NCI-H345 treated with DMSO at 0.1 percent for 48 hours (cell line): Measurements from ENCODE around the gene CLCF1.

Experiments used
- DNase-seq: peaks from one replicate; lab custom pipeline; 2025; ENCODE audit not compliant: unreplicated experiment; lab: John Stamatoyannopoulos, UW

Gene CLCF1

DNA sequence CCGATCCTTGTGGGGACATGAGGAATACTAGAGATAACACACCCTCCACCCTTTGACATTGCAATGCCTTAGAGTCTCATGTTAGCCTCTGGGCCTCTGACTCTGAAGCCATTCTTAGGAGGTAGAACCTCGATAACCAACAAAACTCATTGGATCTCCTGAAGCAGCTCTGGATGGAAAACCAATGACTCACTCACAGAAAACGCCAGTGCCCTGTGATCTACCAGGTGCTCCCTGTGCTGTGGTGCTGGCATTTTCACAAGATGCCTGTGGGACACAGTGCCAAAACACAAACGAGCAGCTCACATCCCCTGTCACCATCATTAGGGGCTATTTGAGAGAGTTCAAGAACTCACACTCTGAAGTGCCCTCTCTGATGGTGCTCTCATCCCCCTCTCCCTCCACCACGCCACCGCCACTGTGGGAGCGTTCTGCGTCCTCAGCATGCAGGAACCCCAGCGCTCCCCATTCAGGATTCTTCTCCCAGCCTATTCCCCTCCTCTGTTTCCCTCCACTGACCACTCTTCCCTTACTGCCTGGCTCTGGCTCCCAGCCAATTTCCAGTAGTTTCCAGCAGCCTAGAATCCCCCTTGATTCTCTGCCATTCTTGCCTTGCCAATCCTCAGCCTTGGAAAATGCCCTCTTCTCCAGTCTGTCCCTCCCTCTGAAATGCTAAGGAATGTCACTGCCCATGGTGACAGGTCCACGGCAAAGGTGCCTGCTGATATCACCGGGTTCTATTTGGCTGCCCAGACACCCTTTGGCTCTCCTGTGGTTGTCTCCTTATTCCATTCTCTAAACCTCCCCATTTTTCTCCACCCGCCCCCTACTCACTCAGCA, 15.3 kb downstream of the CLCF1 start:
- DNase-seq: no peak

DNA sequence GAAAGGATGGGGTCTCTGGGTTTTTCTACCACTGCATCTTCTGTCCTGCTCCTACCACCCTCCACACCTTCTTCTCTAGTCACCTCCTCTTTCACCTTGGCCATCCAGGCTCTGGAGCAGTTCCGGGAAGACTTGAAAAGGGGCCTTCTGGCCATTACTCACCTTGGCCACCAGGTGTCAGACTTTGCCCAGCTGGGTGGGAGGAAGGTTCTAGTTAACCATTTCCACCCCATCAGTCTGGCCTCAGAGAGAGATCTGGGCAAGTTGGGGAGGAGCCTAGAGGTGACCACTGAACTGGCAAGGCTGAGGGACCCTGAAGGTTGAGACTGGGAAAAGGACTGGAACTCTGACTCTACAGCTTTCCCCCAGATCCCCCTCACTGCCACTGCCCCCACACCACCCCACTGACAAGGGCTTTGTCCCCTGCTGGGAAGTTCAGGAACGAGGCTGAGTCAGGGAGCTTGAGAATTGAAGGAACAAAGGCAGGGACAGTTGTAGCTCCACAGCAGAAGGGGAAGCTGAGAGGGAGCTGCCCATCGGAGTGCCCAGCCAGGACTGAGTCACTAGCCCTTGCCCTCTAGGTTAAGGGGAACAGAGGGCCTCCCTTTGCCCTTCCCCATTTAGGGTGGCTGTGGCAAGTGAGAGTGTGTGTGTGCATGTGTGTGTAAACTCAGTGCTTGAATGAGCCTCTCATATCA, 16.4 kb downstream of the CLCF1 start:
- DNase-seq: peak; percentile 21

DNA sequence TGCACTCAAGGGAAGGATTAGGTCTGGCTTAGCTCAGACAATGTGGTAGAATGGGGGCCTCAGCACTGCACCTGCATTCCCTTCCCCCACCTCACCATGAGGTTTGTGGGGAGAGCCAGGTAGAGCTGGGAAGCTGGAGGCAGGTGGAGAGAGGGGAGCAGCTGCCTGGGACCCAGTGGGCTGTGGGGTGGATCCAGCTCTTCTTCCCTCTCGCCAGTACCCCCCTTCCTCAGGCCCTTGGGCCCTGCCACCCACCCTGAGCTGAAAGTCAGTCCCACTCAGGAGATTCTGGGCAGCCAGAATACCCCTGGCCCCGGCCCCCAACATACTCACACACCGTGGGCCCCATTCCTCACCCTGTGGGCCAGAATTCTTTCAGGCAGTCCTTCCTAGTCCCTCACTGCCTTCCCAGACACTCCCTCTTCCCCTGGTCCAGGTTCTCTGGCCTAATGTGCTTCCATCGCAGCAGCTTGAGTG, 17.0 kb downstream of the CLCF1 start:
- no peak for DNase-seq

DNA sequence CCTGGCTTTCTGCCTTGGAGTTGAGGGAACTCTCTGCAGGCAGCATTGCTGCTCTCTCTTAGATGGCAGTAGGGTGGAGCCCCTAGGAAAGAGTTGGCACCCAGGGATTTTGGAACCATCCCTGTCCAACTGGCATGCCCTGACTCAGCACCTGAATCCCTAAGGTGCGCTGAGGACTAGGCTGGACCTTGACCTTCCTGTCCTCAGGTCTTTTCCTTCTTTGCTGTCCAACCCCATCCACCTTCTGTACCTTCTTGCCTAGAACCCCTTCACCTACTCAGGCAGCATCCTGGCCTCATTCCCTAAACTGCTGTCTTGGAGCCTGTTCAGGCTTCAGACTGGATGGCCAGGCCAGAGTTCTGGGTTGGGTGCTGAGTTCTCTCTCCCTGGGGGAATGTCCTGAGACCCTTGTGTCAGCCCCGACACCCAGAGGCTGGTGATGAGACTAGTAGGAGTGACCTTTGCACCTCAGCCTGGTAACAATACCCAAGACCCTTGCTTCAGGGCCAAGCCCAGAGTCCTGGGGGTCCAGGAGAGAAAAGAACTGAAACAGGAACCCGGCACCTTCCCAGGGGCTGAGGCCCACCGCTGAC, 17.5 kb downstream of the CLCF1 start:
- DNase-seq: no peak

DNA sequence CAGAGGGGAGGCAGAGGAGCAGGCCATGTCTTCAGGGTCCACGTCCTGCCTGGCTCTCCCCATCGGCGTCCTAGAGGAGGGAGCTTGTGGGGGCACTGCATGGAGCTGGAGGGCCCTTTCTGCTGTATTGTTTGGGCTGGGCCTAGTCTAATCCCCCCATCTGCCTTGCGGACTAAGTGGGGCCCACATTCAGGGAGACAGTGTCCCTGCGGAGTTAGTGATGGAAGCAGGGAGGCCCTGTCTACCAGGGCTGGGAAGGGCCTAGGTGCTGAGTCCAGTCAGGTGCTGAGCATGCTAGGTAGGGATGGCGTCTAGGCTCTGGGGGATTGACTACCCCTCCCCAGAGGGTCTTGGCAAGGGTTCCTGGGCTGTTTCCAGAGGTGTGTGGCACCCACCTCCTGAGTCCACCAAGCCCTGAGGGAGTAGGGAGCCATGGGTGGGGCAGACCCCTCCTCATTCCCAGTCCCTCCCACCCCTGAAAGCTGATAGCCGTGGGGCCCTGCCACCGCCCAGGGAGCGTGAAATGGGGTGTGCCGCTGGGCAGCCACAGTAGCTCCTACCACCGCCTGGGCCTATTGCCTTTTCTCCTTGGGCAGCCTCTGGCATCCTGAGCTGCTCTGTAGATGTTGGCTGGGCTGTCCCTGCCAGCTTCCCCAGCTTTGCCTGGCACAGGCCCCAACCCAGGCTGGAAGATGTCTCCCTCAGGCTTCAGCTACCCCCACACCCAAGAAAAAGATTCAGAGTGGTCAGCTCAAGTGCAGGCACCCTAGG, 18.2 kb downstream of the CLCF1 start:
- DNase-seq: no peak

DNA sequence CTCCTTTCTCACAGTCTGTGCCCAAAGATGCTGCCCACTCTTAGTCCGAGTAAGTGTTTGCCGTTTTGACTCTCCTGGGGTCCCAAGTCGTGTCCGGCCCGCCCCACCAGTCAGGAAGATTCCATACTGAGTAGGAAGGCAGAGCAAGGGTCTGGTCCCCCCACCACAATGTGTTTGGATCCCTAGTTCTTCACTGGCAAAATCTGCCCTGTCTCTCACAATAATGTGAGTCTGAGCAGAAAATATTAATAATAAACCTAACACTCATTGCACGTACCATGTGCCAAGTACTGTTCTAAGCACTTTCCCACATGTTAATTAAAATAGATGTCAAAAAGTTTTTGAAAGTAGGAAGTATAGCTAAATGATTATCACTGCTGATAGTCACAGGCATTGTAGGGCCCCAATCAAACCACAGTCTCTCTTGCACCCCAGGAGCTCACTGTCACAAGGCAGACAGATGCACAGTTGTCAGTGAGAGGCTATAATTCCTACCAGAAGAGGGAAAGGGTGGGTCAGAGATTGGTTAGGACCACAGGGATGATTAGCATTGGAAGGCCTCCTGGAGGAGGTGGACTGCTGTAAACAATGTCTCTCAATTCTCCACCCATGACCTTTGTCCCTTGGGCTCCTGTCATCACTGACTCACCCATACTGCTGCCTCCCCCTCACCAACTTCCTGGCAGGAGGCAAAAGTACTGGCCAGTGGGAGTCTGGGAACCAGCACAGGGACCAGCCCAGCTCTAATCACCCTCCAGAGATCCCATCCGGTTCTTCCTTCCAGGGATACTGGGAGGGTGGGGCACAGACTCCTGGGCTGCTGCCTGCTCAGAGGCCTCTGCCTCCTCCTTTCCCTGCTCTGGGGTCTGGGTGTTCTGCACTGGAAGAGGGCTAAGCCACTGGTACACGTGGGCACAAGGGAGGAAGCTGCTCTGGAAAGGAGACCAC, 19.0 kb downstream of the CLCF1 start:
- no peak for DNase-seq

DNA sequence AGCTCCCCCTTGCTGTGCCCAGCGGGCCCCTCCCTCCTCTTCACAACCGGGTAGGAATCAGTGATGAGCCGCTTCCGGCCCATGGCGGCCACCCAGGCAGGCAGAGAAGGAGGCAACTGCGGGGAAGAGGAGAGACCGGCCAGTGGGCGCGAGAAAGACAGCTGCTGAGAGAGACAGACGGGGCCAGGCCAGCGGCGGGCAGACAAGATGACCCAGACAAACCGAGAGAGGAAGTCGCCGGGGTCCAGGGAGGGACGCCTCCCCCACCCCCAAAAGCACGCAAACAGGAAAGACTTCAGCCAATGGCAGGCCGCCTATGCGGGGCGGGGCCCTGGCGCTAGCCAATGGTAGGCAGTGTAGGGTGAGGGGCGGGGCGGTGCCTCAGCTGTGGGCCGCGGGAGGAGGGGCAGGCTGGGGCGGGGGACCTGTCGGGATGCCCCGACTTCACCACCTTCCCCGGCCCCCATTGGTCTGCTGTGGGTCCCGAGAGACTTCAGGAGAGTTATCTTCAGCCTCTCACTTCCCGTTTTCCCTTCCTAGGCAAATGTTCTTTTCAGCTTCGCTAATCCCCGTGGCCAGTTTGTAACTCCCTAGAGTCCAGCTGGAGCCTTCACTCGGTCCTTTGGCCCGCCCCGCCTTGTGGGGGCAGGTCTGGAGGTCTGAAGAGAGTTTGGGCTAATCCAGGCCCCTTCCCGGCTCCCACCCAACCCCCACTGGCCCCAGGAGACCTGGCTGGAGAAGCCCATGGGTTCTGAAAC, 19.9 kb downstream of the CLCF1 start, which contains the start of gene POLD4:
Gene POLD4, minus strand, starts transcription at position 230 of the 758 bp plus-strand sequence. Its CDS starts 147 bp downstream, at position 83.
- peak; percentile 87 for DNase-seq

DNA sequence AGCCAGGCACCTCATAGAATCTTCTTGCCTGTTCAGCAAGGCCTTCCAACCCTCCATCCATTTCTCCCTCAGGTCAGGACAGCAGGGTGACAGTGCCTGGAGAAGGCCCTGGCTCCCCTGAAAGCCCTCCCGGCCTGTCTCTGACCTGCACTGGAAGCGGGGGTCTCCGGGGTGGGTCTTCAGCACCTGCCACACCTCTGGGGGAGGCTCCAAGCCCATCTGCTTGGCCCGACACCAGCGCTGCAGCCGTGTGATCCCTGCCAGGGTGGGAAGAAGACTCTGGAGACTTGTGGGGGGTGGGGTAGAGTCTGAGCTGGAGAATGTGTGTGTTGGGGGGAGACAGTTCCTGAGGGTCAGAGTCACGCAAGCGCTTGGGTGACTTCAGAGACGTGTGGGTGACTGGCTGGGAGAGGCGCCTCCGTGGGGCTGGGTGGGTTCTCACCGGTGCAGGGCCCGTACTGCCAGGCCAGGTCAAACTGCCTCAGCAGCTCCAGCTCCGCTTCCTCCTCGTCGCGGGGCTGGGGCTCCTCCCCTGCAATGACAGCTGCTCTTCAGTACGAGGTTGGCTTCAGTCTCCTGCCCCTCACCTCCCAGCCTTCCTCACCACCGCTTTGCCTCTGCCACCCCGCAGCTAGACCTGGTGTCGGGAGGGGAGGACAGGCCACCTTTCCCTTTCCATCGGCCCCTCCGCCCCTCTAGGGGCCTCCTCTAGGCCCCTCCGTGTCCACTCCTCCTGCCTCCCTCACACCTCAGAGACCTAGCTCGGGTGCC, 20.7 kb downstream of the CLCF1 start:
- DNase-seq: peak; percentile 32

DNA sequence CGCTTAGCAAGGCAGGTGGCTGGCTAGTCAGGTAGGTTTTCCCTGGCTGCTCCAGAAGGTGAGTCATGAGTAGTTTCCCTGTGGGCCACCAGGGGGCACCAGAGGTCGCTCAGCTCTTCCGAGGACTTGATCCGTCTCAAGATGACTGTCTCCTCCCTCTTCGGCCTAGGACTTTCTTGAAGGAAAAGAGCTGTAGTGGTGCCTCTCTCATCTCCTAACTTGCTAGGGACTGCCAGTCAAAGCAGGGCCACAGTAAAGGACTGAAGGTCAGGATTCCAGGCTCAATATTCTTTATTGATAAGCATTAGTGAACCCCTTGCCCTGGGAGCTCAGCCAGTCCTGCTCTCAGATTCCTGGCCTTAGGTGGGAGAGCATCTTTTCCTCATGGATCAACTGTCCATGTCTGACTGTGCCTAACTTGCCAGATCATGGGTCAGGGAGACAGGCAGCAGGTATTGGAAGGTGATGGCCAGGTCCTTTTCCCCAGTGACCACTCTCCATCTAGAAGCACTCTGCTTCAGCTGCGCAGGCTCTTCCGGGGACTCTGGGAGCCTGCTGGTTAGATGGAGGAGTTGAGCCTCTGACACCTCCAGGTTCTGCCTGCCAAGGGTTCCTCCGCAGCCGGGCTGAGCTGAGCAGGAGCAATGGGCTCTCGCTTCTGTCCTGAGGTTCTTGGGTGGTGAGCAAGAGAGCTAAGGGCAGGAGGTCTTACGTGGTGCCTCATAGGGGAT, 22.0 kb downstream of the CLCF1 start:
- peak; percentile 55 for DNase-seq

DNA sequence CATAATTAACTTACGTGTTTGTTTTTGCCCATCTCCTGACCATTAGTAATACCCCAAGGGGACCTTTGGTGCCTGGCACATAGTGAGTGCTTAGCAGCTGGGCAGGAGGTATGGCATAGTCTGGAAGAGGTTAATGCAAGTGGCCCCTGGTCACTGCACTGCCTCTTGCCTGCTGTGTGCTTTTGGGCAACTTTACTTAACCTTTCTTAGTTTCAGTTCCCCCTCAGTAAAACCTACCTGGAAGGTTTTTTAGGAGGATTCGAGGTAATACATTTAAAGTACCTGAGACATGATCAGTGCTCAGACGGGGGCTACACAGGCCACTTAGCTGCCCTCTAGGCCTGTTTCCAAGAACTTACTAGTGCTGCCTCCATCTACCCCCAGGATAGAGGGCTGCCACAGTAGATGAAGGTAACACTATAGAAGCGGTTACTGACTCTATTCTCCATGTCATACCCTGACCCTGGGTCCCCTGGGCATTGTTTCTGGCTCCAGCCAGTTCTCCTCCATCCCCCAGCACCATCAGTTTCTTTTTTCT, 23.4 kb downstream of the CLCF1 start:
- no peak for DNase-seq

DNA sequence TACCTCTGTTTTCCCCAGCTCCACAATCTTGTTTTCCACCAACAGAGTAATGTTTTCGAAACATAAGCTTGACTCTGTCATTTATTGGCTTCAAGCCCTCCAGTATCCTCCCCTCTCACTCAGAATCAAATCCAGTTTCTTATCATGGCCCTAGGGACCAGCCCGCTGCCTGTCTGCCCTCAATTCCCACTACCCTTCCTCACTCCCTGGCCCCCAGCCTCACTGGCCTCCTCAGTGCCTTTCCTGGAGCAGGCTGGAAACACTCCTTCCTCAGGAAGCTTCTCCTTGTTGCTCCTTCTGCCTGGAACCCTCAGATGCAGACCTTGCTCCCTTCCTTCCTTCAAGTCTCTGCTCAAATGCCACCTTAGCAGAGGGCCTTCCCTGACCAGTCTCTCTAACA, 23.9 kb downstream of the CLCF1 start:
- DNase-seq: no peak

DNA sequence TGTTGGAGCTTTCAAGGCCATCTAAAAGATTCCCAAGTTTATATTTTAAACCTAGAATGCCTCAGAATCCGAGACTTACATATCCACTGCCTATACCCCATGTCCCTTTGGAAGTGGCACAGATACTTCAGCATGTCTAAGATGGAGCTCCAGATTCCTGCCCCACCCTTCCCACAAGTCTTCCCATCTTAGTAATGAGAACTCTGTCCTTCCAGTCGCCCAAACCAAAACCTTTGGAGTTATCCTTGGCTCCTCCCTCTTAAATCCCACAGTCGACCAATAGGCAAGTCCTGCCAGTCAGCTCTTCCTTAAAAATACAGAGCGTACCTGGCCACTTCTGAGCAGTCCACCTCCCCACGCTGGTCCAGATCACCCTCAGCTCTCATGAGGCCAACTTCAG, 24.4 kb downstream of the CLCF1 start:
- no peak for DNase-seq

DNA sequence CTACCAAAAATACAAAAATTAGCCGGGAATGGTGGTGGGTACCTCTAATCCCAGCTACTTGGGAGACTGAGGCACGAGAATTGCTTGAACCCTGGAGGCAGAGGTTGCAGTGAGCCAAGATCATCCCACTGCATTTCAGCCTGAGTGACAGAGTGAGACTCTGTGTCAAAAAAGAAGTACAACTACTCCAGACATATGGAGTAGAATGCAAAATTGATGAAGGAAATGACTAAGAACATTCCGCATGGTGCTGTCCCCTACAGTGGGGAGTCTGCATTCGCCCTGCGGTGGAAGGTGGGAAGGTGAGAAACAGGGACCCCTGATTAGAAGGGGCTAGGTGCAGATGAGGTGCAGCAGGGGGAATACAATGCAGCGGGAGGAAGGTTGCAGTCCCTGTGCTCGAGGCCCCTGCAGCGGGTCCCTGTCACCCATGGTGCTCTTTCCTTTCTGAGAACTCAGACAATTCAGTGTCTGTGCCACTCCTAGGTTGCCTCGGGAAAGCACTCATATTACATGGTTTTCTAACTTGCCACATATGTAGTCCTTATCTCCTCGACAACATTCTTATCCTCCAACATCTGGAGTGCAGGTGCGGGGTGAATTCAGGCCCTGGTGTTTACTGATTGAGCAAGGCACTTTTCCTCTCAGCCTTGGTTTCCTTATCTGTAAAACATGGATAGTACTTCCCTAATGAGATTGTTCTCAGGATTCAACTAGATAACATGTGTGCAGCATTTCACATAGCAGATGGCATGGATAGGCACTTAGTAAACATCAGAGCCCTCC, 25.2 kb downstream of the CLCF1 start:
- DNase-seq: no peak

DNA sequence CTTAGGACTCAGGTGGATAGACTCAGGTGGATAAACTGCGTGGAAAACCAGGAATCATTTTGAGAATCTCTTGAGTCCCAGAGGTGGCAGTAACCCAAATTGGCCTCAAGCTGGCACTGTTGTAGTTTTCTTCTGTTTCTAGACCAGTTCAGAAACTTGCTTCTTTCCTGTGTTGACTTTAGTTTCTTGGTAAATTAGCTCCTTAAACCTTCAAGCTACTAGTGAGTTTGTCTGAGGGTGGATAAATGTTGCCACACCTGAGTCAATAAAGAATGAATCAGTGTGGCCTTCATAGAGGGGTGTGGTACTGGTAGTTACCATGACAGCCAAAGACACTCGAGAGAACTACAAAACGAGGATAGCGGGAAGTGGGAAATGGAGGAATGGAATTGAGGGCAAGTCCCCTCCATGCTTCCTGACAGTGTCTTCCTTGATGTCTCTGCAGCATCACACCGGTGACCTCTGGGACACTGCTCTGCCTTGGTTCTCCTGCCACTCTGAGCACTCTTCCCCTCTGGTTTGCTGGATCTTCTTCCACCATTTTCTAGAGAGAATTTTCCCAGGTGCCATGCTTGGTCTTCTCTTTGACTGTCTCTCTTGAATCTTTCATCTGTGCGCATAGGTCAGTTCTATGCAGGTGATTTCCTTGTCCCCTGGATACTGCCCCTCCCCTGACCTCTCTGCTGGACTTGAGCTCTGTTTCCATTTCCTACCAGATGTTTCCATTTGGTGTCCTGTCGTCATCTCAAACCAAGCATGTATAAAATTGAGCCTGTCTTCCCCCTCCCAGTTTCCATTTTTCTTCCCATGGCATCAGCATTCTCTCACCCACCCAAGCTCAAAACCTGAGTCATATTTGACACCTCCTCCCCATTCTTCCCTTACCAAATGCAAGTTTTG, 27.2 kb downstream of the CLCF1 start:
- no peak for DNase-seq

DNA sequence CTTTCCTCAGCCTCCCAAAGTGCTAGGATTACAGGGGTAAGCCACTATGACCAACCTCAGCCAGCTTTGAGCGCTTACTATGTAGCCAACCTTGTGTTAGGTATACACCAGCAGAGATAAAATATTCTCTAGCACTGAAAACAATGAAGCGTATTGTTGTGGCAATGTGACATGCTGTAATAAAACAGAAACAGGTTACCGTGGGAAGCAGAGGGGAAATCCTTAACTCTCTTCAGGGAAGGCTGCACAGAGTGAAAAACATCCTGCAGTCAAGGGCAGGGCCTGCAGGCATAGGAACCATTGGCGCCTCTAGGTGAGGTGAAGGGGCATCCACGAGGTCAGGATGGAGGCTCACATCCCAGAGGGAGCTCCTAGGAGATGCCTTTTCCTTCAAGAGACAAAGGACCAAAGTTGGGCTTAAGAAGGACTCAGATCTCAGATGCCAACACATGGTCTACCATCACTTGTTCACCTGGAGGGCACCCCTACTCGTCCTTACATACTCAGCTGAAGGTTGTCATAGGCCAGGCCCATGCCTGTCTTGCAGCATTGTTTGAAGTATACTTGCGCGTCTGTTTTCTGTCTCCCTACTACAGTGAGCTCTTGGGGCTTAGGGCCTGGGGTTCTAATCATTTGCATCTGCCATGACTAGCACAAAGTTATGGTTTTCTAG, 28.0 kb downstream of the CLCF1 start:
- DNase-seq: no peak
